Pancreas (tissue), 10 donors: Measurements from ENCODE around the gene SHROOM3. TPM values are rescaled to one million over a fixed set of nuclear protein-coding genes. Genes with fewer than 3 reads are reported as not detected.

ENCODE experiments used
- ATAC-seq, 4 donors: fragments of 200-7000 bp; cut with Tn5 transposase; one replicate each; pipeline versions ENCODE4 v1.8.0 to v1.9.1; 2020; ENCODE audit warnings: mild to moderate bottlenecking in 4 of 4, moderate library complexity in 4 of 4
- DNase-seq, 6 donors: peaks; one replicate each; pipeline ENCODE4 v3.0.0-alpha.2; 2020
- FAIRE-seq: peaks from 2 replicates; lab custom pipeline; 2012; peaks lifted over from hg19 to GRCh38; lab: Jason Lieb, UNC
- H3K27ac ChIP-seq, 4 donors: fragments of 200-600 bp; sonication (generic); 1 replicate in 3 of 4; 2 replicates in 1 of 4; pipeline versions ENCODE4 v1.5.0 to v1.8.0; 2020
- H3K27me3 ChIP-seq, 4 donors: fragments of 200-600 bp; one replicate each; pipeline ENCODE4 v1.8.0; 2021
- H3K36me3 ChIP-seq, 3 donors: fragments of 200-600 bp; sonication (generic) in 1 of 3; one replicate each; pipeline versions ENCODE4 v1.5.0 to v1.8.0; 2020 to 2021
- H3K4me1 ChIP-seq, 3 donors: fragments of 200-600 bp; one replicate each; pipeline ENCODE4 v1.8.0; 2021
- H3K4me3 ChIP-seq, 4 donors: fragments of 200-600 bp; sonication (generic) in 2 of 4; one replicate each; pipeline versions ENCODE4 v1.5.0 to v1.8.0; 2020 to 2021
- H3K9me3 ChIP-seq, 4 donors: fragments of 200-600 bp; one replicate each; pipeline ENCODE4 v1.8.0; 2021
- WGBS, 2 donors: extraction: QIAGEN DNeasy Blood & Tissue Kit; methylation state at CpG; one replicate each; pipeline ENCODE4 v1.1.7; 2013; 5-methylcytosine and 5-hydroxymethylcytosine counted together
- intact Hi-C, 3 donors: fragments of 100-400 bp; cut with DNase I; formaldehyde crosslinking; loops; one replicate each; pipeline versions ENCODE4 v1.11.1 to v1.14.2; 2022
- polyA plus RNA-seq, 2 donors: library from polyadenylated mRNA; stranded (reverse); fragments of 200-250 nt; gene quantifications; one replicate each; pipeline ENCODE4 v1.2.3, GENCODE V29; 2013
- total RNA-seq, 6 donors: library from RNA; stranded (reverse); fragmentation: NEBNext Ultra II Directional in 4 of 6; extraction: Animal tissue kit (Norgen Biotek cat#: 25700) in 4 of 6; gene quantifications; one replicate each; pipeline versions ENCODE4 v1.2.1 to v1.2.4, GENCODE V29; 2021 to 2023
- TF ChIP-seq, protein P1 (sequence below), 4 donors: fragments of 200-600 bp; sonication (generic) in 3 of 4; IDR thresholded peaks; one replicate each; pipeline versions ENCODE4 v1.5.0 to v1.8.0; 2021; ENCODE audit warnings: antibody characterized with exemption in 4 of 4
- donor health status: healthy with polysubstance abuse.
- donor health status: DM: no; HTN: no; CAD: no; lungs with moderate emphysema.
- donor health status: DM: no; HTN: no; CAD: no.
- donor health status: control.
- donor health status: control.
- donor health status: Bipolar disorder and iron deficiency.
- donor health status: DM: yes; HTN: yes; CAD: no.
- donor health status: DM: no; HTN: no; CAD: no.
- donor health status: DM: no; HTN: no; CAD: no.
- donor health status: DM: yes; HTN: yes; CAD: no.

SHROOM3 gene
- total and polyA plus RNA-seq, 8 donors: 6.2 to 43.5 (median 17.1) TPM

GRCh38 chr4:76585272-76585671 lies 150.2 kb downstream of the SHROOM3 start:
- TF ChIP-seq, protein P1, sequence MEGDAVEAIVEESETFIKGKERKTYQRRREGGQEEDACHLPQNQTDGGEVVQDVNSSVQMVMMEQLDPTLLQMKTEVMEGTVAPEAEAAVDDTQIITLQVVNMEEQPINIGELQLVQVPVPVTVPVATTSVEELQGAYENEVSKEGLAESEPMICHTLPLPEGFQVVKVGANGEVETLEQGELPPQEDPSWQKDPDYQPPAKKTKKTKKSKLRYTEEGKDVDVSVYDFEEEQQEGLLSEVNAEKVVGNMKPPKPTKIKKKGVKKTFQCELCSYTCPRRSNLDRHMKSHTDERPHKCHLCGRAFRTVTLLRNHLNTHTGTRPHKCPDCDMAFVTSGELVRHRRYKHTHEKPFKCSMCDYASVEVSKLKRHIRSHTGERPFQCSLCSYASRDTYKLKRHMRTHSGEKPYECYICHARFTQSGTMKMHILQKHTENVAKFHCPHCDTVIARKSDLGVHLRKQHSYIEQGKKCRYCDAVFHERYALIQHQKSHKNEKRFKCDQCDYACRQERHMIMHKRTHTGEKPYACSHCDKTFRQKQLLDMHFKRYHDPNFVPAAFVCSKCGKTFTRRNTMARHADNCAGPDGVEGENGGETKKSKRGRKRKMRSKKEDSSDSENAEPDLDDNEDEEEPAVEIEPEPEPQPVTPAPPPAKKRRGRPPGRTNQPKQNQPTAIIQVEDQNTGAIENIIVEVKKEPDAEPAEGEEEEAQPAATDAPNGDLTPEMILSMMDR (IDR thresholded peaks at IDR 0.05): no peak
- DNase-seq (no peak), FAIRE-seq (no peak), ATAC-seq (no peak)
- peak overlapping the region in 1 of 4 donors; percentile 41 for H3K4me3 ChIP-seq
- no peaks in the 10 kb centered on the region for H3K9me3 ChIP-seq
- 77 to 79% methylated on average over 5 of the region's 5 CpGs for WGBS, 2 donors
- peak overlapping the region in 3 of 4 donors; percentile 63 to 86 (median 80) for H3K27ac ChIP-seq
- H3K4me1 ChIP-seq: peaks cover 0 to 2% (median 0%) of the 10 kb centered on the region in 3 donors
- intact Hi-C loops: no loop called here
- H3K36me3 ChIP-seq: no peaks in the 10 kb centered on the region
- no peaks in the 10 kb centered on the region for H3K27me3 ChIP-seq

DNA sequence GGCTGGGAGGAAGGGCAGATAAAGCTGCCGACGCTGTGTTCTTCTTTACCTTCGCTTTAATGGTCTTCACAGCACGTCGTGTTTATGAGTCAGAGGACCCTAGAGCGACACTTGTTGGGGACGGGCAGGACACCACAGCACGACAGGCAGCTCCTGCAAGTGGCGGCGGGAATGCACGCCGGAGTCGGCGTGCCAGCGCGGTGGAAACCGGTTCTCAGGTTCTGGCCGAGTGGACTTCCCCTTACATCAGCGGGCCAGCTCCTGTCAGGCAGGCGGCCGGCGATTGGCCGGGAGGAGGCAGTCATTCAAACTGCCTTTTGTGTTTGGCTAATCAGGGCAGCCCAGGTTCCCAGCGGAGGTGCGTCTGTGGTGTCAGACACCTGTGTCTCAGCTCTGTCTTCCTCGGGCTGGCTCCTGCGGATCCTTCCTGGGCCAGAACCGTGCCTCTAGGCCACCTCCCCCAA lies 150.9 kb downstream of the SHROOM3 start:
- no peaks in the 10 kb centered on the region for H3K36me3 ChIP-seq
- intact Hi-C loops: no loop called here
- TF ChIP-seq, protein P1 (IDR thresholded peaks at IDR 0.05): peak in 1 of 4 donors; percentile 24
- DNase-seq (peak; percentile 91 to 97 (median 92)), ATAC-seq (peak; percentile 96 to 98 (median 98)), FAIRE-seq (no peak)
- no peaks in the 10 kb centered on the region for H3K27me3 ChIP-seq
- peak overlapping the region; percentile 63 to 86 (median 76) for H3K27ac ChIP-seq
- no peaks in the 10 kb centered on the region for H3K9me3 ChIP-seq
- WGBS, 2 donors: 4 to 6% methylated on average over 28 of the region's 28 CpGs
- peak overlapping the region; percentile 8 to 45 (median 30) for H3K4me3 ChIP-seq
- H3K4me1 ChIP-seq: peaks cover 0 to 2% (median 0%) of the 10 kb centered on the region in 3 donors

DNA sequence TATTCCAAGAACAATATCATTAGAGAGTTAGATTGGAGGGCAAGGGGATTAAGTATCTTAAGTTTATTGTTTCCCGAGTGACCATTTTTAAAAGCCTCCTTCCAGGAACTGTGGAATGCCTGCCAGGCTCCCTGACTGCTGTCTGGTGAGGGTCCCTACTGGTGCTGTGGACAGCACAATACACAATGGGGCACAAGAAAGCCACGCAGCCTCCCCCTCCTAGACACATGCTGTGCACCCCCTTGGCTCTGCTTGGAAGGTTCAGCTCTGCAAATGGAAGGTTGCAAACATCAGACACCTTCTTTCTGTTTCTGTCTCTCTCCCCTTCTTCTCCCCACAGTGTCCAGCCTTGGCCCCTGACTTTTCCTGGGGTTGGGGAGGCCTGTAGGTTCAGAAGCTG lies 153.2 kb downstream of the SHROOM3 start:
- Histone ChIP-seq H3K36me3 (no peaks in the 10 kb centered on the region), H3K4me1 (peaks cover 0 to 2% (median 0%) of the 10 kb centered on the region in 3 donors), H3K9me3 (no peaks in the 10 kb centered on the region), H3K27me3 (no peaks in the 10 kb centered on the region), H3K27ac (peak overlapping the region in 2 of 4 donors; percentile 3 to 86), H3K4me3 (peak overlapping the region in 2 of 4 donors; percentile 41 to 45)
- TF ChIP-seq, protein P1 (IDR thresholded peaks at IDR 0.05): no peak
- no peak for DNase-seq
- no peak for FAIRE-seq
- 69 to 79% methylated on average over 2 of the region's 2 CpGs for WGBS, 2 donors
- no peak for ATAC-seq
- intact Hi-C loops: no loop called here

- Histone ChIP-seq H3K4me3 (no peak overlapping the region), H3K27ac (peak overlapping the region; percentile 44 to 61 (median 52)), H3K4me1 (peaks cover 0 to 2% (median 0%) of the 10 kb centered on the region in 3 donors), H3K27me3 (no peaks in the 10 kb centered on the region), H3K9me3 (no peaks in the 10 kb centered on the region), H3K36me3 (no peaks in the 10 kb centered on the region)
- FAIRE-seq (no peak), ATAC-seq (peak; percentile 5 to 10 (median 8)), DNase-seq (no peak)
- intact Hi-C loops: no loop called here
- TF ChIP-seq, protein P1 (IDR thresholded peaks at IDR 0.05): no peak
- WGBS, 2 donors: 14 to 19% methylated on average over 1 of the region's 1 CpG
Observed at GRCh38 chr4:76589402-76589801, 154.4 kb downstream of the SHROOM3 start.
